ENCODE measurements around the gene SAP30.

Gene SAP30

GRCh38 chr4:173415092-173415491 is 44.3 kb downstream of the SAP30 start:
- DNase-seq (ENCODE audit: low read depth), result no peak

DNA sequence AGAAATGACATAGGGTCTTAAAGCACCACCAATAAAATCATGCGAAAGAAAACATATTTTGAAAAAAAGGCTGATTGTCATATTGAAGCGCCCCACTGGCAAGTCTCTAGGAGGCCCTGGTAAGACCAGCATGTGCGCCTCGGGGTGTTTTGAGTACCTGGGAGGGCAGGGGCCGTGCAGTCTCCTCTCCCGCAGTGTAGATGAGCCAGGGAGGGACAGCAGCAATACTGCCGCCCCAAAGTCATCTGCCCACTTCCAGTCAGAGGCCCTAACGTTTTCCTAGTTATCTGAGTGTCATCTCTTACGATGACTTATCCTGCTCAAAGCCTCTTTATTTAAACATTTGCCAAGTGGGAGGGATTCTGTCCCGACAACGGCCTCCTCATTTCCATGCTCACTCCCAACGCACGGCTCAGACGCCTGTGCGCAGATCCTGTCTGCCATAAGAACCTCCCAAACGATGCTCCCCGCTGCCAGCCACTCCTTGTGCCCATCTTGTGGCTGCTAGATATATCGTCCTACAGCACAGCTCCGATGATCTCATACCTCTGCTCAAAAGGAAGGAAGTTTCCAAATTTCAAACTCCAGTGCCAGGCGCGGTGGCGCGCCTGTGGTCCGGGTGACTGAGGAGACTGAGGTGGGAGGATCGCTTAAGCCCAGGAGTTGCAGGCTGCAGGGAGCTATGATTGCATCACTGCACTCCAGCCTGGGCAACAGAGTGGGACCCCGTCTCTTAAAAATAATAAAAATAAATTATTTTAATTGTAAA is 45.3 kb downstream of the SAP30 start:
- DNase-seq (ENCODE audit: low read depth), result no peak

DNA sequence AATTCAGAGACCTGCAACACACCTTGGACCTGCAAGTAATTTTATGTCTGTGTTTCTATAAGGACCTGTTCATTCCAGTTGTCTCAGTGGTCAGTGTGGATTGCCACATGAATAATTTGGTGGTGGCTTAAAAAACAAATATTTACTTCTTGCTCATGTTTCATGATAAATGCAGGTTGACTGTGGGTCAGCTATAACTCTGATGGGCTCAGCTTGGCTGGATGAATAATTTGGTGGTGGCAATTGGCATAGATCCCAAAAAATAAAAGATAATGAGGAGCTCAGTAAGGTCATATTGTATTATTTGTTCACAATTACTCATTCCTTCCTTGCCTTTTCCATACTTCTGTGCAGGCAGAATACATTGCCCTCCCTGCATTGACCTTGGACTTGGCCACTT is 47.1 kb downstream of the SAP30 start:
- no peak for DNase-seq (ENCODE audit: low read depth)

DNA sequence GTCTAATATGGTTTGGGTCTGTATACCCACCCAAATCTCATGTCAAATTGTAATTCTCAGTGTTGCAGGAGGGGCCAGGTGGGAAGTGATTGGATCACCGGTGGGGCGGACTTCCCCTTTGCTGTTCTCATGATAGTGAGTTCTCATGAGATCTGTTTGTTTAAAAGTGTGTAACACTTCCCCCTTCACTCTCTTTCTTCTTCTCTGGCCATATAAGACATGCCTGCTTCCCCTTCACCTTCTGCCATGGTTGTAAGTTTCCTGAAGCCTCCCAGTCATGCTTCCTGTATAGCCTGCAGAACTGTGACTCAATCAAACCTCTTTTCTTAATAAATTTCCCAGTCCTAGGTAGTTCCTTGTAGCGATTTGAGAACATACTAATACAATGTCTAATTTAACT is 47.9 kb downstream of the SAP30 start:
- no peak for DNase-seq (ENCODE audit: low read depth)

- DNase-seq (ENCODE audit: low read depth), result no peak
Observed at GRCh38 chr4:173420324-173420752, 49.6 kb downstream of the SAP30 start.

- no peak for DNase-seq (ENCODE audit: low read depth)
Observed at GRCh38 chr4:173420801-173421200, 50.0 kb downstream of the SAP30 start.

DNA sequence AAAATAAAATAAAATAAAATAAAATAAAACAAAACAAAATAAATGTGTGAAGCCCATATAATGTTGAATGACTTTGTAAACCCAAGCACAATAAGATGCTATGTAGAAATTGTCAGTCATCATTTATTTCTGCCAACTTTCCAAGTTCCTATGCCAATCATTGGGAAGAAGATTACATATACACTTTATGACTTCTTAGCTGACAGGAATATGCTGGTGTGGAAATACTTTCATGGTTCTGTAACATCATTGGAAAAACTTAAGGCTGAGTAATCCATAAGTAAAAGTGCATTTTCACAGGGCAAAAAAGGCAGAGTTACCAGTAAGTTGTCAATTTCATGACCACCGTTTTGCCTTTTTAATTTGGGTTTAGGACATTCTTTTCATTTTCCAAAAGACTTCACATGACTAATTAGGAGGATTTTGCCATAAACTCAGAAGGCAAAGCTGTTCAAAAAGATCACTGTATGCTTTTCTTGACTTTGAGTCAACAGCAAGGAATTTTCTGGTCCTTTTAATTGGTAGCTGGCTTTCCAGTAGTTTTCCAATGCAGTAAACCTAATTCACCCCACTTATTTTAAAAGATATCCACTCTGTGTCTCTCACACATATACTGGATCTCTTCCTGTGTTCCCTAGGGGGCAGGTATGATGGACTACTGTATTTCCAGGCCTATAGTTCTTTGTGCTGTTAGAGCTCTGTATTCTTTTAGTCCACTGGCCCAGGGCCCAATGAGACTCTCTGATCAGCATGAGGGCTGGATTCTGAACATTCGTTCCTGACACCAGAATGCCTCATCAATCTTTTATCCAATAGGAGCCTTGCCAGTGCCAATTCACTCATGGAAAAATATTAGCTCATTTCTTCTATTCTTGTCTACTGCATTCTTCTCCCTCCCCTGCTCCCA is 54.4 kb downstream of the SAP30 start:
- no peak for DNase-seq (ENCODE audit: low read depth)

- DNase-seq (ENCODE audit: low read depth), result no peak
Observed at GRCh38 chr4:173426064-173426463, 55.3 kb downstream of the SAP30 start.
